HepG2 (cell line): ENCODE results near the gene AGK.
A peak's percentile ranks its signal among the peaks of the same experiment; 100 is the strongest.

Experiments used
- AHR ChIP-seq: IDR thresholded peaks from 2 replicates; pipeline ENCODE4 v1.6.1; 2018; ENCODE audit warnings: missing genetic modification reagents, missing compliant biosample characterization
- GABPA ChIP-seq, 2 experiments: IDR thresholded peaks; 2 replicates each; pipeline ENCODE4 v1.6.1; 2011 to 2016; ENCODE audit warnings: low read depth in 2 of 2, low read length in 1 of 2, missing biosample characterization in 1 of 2, missing genetic modification characterization in 1 of 2
- HCFC1 ChIP-seq: fragments of 150-350 bp; IDR thresholded peaks from 2 replicates; pipeline ENCODE4 v1.6.1; 2014; ENCODE audit warnings: low read depth, low read length
- JUNB ChIP-seq: sonication (generic); formaldehyde crosslinking; IDR thresholded peaks from 2 replicates; pipeline ENCODE4 v1.8.0; 2022; ENCODE audit warnings: missing genetic modification reagents, mild to moderate bottlenecking, borderline replicate concordance
- MAZ ChIP-seq, 2 experiments: sonication (generic) in 1 of 2; formaldehyde crosslinking in 1 of 2; IDR thresholded peaks; 2 replicates each; pipeline versions ENCODE4 v1.5.0 to v1.6.1; 2012 to 2020; ENCODE audit warnings: low read depth in 2 of 2, mild to moderate bottlenecking in 2 of 2, borderline replicate concordance in 1 of 2, improper control_type of control experiment in 1 of 2, low read length in 1 of 2, missing genetic modification reagents in 1 of 2, moderate library complexity in 1 of 2
- MEIS1 ChIP-seq: sonication (generic); formaldehyde crosslinking; IDR thresholded peaks from 2 replicates; pipeline ENCODE4 v1.9.0; 2021; ENCODE audit warnings: mild to moderate bottlenecking, missing genetic modification reagents, moderate library complexity, borderline replicate concordance
- POLR2A ChIP-seq, 2 experiments: IDR thresholded peaks; 2 replicates each; pipeline ENCODE4 v1.6.1; 2011; ENCODE audit warnings: low read depth in 2 of 2, low read length in 2 of 2, mild to moderate bottlenecking in 1 of 2, moderate library complexity in 1 of 2; ENCODE audit not compliant: insufficient read depth in 1 of 2
- SRSF1 ChIP-seq: fragments of 200-400 bp; formaldehyde crosslinking; optimal IDR thresholded peaks from 2 replicates; pipeline ENCODE3; 2017; ENCODE audit warnings: mild to moderate bottlenecking, low read depth, low read length, moderate library complexity
- TAF1 ChIP-seq: sonication (generic); formaldehyde crosslinking; IDR thresholded peaks from 2 replicates; pipeline ENCODE4 v1.4.0; 2020; ENCODE audit warnings: missing genetic modification reagents
- XRCC5 ChIP-seq: fragments of 200-400 bp; formaldehyde crosslinking; optimal IDR thresholded peaks from 2 replicates; pipeline ENCODE3; 2017; ENCODE audit warnings: mild to moderate bottlenecking, low read length
- ZHX1 ChIP-seq: sonication (generic); formaldehyde crosslinking; IDR thresholded peaks from 2 replicates; pipeline ENCODE4 v1.8.1; 2022; ENCODE audit warnings: low read depth, mild to moderate bottlenecking, missing genetic modification reagents
- ZNF331 ChIP-seq: sonication (generic); formaldehyde crosslinking; IDR thresholded peaks from 2 replicates; pipeline ENCODE4 v1.4.0; 2020; ENCODE audit warnings: missing genetic modification reagents
- ZNF343 ChIP-seq: sonication (generic); formaldehyde crosslinking; IDR thresholded peaks from 2 replicates; pipeline ENCODE4 v1.4.0; 2020; ENCODE audit warnings: mild to moderate bottlenecking, missing genetic modification reagents
- TF ChIP-seq, protein P1 (sequence below), 2 experiments: IDR thresholded peaks; 2 replicates each; pipeline ENCODE4 v1.6.1; 2011 to 2012; ENCODE audit warnings: low read length in 2 of 2, borderline replicate concordance in 1 of 2, low read depth in 1 of 2, mild to moderate bottlenecking in 1 of 2, moderate library complexity in 1 of 2

- no peak for TF ChIP-seq ZNF343 (CRISPR knock-in tag)
- no peak for TF ChIP-seq SRSF1
- peak; percentile 66; the same call in 1 of the 2 replicates for TF ChIP-seq ZHX1 (CRISPR knock-in tag)
- peak; percentile 86 for TF ChIP-seq XRCC5
- TF ChIP-seq JUNB (CRISPR knock-in tag) = no peak
- TF ChIP-seq MEIS1 = no peak
- TF ChIP-seq POLR2A (IDR thresholded peaks at IDR 0.05; ENCODE audit: insufficient read depth in 1 of 2, low read depth in 2 of 2, low read length in 2 of 2) = peak; percentile 79 to 95
- TF ChIP-seq ZNF331 = peak; percentile 89; the same call in 1 of the 2 replicates
- TF ChIP-seq TAF1 (CRISPR knock-in tag) = peak; percentile 91
- peak; percentile 87 for TF ChIP-seq GABPA (IDR thresholded peaks at IDR 0.05; ENCODE audit: low read depth, low read length)
- TF ChIP-seq GABPA (CRISPR knock-in tag; IDR thresholded peaks at IDR 0.05; ENCODE audit: low read depth) = peak; percentile 89
- no peak for TF ChIP-seq MAZ (IDR thresholded peaks at IDR 0.05; ENCODE audit: borderline replicate concordance, low read depth, low read length)
- peak; percentile 86; the same call in 1 of the 2 replicates for TF ChIP-seq MAZ (CRISPR knock-in tag; IDR thresholded peaks at IDR 0.05; ENCODE audit: low read depth)
- TF ChIP-seq AHR = no peak
- peak; percentile 48; the same call in 1 of the 2 replicates for TF ChIP-seq HCFC1
- TF ChIP-seq, protein P1, sequence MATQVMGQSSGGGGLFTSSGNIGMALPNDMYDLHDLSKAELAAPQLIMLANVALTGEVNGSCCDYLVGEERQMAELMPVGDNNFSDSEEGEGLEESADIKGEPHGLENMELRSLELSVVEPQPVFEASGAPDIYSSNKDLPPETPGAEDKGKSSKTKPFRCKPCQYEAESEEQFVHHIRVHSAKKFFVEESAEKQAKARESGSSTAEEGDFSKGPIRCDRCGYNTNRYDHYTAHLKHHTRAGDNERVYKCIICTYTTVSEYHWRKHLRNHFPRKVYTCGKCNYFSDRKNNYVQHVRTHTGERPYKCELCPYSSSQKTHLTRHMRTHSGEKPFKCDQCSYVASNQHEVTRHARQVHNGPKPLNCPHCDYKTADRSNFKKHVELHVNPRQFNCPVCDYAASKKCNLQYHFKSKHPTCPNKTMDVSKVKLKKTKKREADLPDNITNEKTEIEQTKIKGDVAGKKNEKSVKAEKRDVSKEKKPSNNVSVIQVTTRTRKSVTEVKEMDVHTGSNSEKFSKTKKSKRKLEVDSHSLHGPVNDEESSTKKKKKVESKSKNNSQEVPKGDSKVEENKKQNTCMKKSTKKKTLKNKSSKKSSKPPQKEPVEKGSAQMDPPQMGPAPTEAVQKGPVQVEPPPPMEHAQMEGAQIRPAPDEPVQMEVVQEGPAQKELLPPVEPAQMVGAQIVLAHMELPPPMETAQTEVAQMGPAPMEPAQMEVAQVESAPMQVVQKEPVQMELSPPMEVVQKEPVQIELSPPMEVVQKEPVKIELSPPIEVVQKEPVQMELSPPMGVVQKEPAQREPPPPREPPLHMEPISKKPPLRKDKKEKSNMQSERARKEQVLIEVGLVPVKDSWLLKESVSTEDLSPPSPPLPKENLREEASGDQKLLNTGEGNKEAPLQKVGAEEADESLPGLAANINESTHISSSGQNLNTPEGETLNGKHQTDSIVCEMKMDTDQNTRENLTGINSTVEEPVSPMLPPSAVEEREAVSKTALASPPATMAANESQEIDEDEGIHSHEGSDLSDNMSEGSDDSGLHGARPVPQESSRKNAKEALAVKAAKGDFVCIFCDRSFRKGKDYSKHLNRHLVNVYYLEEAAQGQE (IDR thresholded peaks at IDR 0.05; ENCODE audit: borderline replicate concordance in 1 of 2, low read depth in 1 of 2, low read length in 2 of 2) = peak in 1 of 2 experiments; percentile 42; a peak in 1 of 4 replicates
Measured at GRCh38 chr7:141551094-141551781, at the start of gene AGK.
